GM06990 (cell line): ENCODE measurements around the gene LRRD1.
"Not testable (repeated sequence)": the region's sequence is repeated elsewhere in the genome, so short reads cannot be mapped to it uniquely, and the experiment has no call there.

ENCODE experiments used
- DNase-seq: peaks from one replicate; pipeline ENCODE4 v3.0.0-alpha.2; 2011; ENCODE audit not compliant: insufficient read length; ENCODE audit errors: extremely low read depth
- H3K27me3 ChIP-seq: replicated peaks from 2 replicates; pipeline ENCODE4 v1.6.0; 2011; ENCODE audit warnings: low read length; ENCODE audit not compliant: control insufficient read depth, insufficient read depth
- H3K36me3 ChIP-seq: 2 replicates; pipeline ENCODE4 v1.5.1; 2011; ENCODE audit warnings: low read length; ENCODE audit not compliant: control insufficient read depth, insufficient read depth
- H3K4me3 ChIP-seq: replicated peaks from 2 replicates; pipeline ENCODE4 v1.5.1; 2011; ENCODE audit warnings: low read depth, mild to moderate bottlenecking, control low read depth, low read length
- CTCF ChIP-seq: IDR thresholded peaks from 2 replicates; pipeline ENCODE4 v1.5.1; 2011; ENCODE audit warnings: low read length, control low read depth, mild to moderate bottlenecking, inconsistent platforms; ENCODE audit not compliant: insufficient read depth, poor library complexity, severe bottlenecking

Gene LRRD1

GRCh38 chr7:92206672-92207071 is 27.7 kb upstream of the LRRD1 start:
- no peak for TF ChIP-seq CTCF
- no peaks in the 10 kb centered on the region for H3K27me3 ChIP-seq
- H3K4me3 ChIP-seq, result no peak overlapping the region
- no peak for DNase-seq
- H3K36me3 ChIP-seq, result peaks cover 15% of the 10 kb centered on the region

GRCh38 chr7:92205987-92206386 is 27.0 kb upstream of the LRRD1 start:
- Histone ChIP-seq H3K27me3 (no peaks in the 10 kb centered on the region), H3K4me3 (no peak overlapping the region), H3K36me3 (peaks cover 15% of the 10 kb centered on the region)
- DNase-seq, result no peak
- TF ChIP-seq CTCF, result no peak

GRCh38 chr7:92200791-92201190 is 21.8 kb upstream of the LRRD1 start:
- DNase-seq, result no peak
- TF ChIP-seq CTCF, result peak; percentile 18
- H3K27me3 ChIP-seq, result no peaks in the 10 kb centered on the region
- no peak overlapping the region for H3K4me3 ChIP-seq
- peaks cover 9% of the 10 kb centered on the region for H3K36me3 ChIP-seq

DNA sequence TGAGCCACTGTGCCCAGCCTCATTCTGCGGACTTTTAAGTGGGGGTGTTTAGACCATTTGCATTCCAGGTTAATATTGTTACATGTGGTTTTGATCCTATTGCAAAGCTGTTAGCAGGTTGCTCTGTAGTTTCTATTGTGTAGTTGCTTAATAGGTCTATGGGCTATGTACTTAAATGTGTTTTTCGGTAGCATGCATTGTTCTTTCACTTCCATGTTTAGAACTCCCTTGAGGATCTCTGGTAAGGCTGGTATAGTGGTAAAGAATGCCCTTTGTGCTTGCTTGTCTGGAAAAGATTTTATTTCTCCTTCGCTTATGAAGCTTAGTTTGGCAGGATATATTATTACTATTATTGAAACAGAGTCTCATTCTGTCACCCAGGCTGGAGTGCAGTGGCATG is 13.4 kb upstream of the LRRD1 start:
- Histone ChIP-seq H3K4me3 (no peak overlapping the region), H3K36me3 (0 out of 2 replicates have a peak, but pooled peaks cover 1% of the 10 kb centered on the region), H3K27me3 (no peaks in the 10 kb centered on the region)
- no peak for TF ChIP-seq CTCF
- no peak for DNase-seq

DNA sequence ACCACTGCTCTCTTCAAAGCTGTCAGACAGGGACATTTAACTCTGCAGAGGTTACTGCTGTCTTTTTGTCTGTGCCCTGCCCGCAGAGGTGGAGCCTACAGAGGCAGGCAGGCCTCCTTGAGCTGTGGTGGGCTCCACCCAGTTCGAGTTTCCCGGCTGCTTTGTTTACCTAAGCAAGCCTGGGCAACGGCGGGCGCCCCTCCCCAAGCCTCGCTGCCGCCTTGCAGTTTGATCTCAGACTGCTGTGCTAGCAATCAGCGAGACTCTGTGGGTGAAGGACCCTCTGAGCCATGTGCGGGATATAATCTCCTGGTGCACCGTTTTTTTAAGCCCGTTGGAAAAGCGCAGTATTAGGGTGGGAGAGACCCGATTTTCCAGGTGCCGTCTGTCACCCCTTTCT is 10.3 kb upstream of the LRRD1 start:
- not testable (repeated sequence) for H3K36me3 ChIP-seq, DNase-seq, H3K4me3 ChIP-seq, H3K27me3 ChIP-seq

DNA sequence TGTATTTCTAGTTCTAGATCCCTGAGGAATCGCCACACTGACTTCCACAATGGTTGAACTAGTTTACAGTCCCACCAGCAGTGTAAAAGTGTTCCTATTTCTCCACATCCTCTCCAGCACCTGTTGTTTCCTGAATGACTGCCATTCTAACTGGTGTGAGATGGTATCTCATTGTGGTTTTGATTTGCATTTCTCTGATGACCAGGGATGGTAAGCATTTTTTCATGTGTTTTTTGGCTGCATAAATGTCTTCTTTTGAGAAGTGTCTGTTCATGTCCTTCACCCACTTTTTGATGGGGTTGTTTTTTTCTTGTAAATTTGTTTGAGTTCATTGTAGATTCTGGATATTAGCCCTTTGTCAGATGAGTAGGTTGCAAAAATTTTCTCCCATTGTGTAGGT is 5.4 kb upstream of the LRRD1 start:
- H3K36me3 ChIP-seq, H3K4me3 ChIP-seq, DNase-seq, H3K27me3 ChIP-seq: not testable (repeated sequence)

GRCh38 chr7:92177362-92177761 is 1.6 kb downstream of the LRRD1 start:
- no peaks in the 10 kb centered on the region for H3K27me3 ChIP-seq
- no peak for DNase-seq
- no peak for TF ChIP-seq CTCF

GRCh38 chr7:92169529-92169928 is 9.4 kb downstream of the LRRD1 start:
- not testable (repeated sequence) for H3K4me3 ChIP-seq, DNase-seq, H3K36me3 ChIP-seq, H3K27me3 ChIP-seq

More at GRCh38 chr7:92177362-92177761, 1.6 kb downstream of the LRRD1 start:
- H3K36me3 ChIP-seq, result no peaks in the 10 kb centered on the region
- no peak overlapping the region for H3K4me3 ChIP-seq
